ENCODE data around the gene ANAPC1. TPM values are rescaled to one million over a fixed set of nuclear protein-coding genes. Genes with fewer than 3 reads are reported as not detected.

Gene ANAPC1
- total and polyA plus RNA-seq, 10 of the 15 experiments (the other 5 are each of a cell fraction or from before 2014, with no cell fraction given) = 10.0 to 108 (median 53.6) TPM

DNA sequence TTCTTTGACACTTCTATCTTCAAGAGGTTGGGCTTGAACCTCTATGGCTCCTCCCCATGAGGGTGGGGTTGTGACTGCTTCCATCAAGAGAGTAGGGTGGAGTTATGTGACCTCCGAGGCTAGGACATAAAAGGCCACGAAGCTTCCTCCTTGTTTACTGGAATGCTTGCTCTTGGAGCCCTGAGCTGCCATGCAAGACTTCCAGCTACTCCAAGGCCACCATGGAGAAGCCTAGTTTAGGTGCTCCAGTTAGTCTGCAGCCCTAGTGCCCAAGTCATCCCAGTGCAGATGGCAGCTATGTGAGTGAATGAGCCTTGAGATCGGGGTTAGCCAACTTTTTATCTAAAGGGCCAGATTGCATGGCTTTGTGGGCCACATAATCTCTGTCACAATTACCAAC is 12.0 kb upstream of the ANAPC1 start (continued):
- TF ChIP-seq, protein P1, sequence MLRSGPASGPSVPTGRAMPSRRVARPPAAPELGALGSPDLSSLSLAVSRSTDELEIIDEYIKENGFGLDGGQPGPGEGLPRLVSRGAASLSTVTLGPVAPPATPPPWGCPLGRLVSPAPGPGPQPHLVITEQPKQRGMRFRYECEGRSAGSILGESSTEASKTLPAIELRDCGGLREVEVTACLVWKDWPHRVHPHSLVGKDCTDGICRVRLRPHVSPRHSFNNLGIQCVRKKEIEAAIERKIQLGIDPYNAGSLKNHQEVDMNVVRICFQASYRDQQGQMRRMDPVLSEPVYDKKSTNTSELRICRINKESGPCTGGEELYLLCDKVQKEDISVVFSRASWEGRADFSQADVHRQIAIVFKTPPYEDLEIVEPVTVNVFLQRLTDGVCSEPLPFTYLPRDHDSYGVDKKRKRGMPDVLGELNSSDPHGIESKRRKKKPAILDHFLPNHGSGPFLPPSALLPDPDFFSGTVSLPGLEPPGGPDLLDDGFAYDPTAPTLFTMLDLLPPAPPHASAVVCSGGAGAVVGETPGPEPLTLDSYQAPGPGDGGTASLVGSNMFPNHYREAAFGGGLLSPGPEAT (IDR thresholded peaks at IDR 0.05; ENCODE audit: low read depth) = no peak
- TF ChIP-seq NFYB (IDR thresholded peaks at IDR 0.05; ENCODE audit: insufficient read depth, low read depth, low read length) (no peak), ETV6 (conservative IDR thresholded peaks at IDR 0.05 in 1 of 2, IDR thresholded peaks at IDR 0.05 in 1 of 2; ENCODE audit: borderline replicate concordance in 1 of 2, low read depth in 1 of 2) (no peak), HDAC2 (IDR thresholded peaks at IDR 0.05) (no peak), BRCA1 (IDR thresholded peaks at IDR 0.05; ENCODE audit: low read depth, low read length) (no peak), BHLHE40 (IDR thresholded peaks at IDR 0.05; ENCODE audit: borderline replicate concordance in 1 of 2, low read depth in 2 of 2, low read length in 1 of 2) (no peak), RAD21 (IDR thresholded peaks at IDR 0.05; ENCODE audit: insufficient read depth, low read depth, low read length) (no peak), YY1 (IDR thresholded peaks at IDR 0.05; ENCODE audit: low read depth, low read length) (no peak), NFYA (IDR thresholded peaks at IDR 0.05; ENCODE audit: borderline replicate concordance, low read depth, low read length) (no peak), TCF12 (IDR thresholded peaks at IDR 0.05; ENCODE audit: low read depth, low read length) (no peak)
- TF ChIP-seq, protein P2, sequence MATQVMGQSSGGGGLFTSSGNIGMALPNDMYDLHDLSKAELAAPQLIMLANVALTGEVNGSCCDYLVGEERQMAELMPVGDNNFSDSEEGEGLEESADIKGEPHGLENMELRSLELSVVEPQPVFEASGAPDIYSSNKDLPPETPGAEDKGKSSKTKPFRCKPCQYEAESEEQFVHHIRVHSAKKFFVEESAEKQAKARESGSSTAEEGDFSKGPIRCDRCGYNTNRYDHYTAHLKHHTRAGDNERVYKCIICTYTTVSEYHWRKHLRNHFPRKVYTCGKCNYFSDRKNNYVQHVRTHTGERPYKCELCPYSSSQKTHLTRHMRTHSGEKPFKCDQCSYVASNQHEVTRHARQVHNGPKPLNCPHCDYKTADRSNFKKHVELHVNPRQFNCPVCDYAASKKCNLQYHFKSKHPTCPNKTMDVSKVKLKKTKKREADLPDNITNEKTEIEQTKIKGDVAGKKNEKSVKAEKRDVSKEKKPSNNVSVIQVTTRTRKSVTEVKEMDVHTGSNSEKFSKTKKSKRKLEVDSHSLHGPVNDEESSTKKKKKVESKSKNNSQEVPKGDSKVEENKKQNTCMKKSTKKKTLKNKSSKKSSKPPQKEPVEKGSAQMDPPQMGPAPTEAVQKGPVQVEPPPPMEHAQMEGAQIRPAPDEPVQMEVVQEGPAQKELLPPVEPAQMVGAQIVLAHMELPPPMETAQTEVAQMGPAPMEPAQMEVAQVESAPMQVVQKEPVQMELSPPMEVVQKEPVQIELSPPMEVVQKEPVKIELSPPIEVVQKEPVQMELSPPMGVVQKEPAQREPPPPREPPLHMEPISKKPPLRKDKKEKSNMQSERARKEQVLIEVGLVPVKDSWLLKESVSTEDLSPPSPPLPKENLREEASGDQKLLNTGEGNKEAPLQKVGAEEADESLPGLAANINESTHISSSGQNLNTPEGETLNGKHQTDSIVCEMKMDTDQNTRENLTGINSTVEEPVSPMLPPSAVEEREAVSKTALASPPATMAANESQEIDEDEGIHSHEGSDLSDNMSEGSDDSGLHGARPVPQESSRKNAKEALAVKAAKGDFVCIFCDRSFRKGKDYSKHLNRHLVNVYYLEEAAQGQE (IDR thresholded peaks at IDR 0.05; ENCODE audit: low read depth, low read length) = no peak
- TF ChIP-seq, protein P3, sequence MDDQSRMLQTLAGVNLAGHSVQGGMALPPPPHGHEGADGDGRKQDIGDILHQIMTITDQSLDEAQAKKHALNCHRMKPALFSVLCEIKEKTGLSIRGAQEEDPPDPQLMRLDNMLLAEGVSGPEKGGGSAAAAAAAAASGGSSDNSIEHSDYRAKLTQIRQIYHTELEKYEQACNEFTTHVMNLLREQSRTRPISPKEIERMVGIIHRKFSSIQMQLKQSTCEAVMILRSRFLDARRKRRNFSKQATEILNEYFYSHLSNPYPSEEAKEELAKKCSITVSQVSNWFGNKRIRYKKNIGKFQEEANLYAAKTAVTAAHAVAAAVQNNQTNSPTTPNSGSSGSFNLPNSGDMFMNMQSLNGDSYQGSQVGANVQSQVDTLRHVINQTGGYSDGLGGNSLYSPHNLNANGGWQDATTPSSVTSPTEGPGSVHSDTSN (IDR thresholded peaks at IDR 0.05; ENCODE audit: insufficient replicate concordance, low read depth, low read length) = no peak

Data from GM12878 (cell line).